ENCODE measurements around the gene RBM22.
A peak's percentile ranks its signal among the peaks of the same experiment; 100 is the strongest.

RBM22 gene

GRCh38 chr5:150672237-150672883, 28.5 kb downstream of the RBM22 start:
- peak; percentile 26 for DNase-seq

- peak; percentile 15 for DNase-seq
Measured at GRCh38 chr5:150671509-150672236, 29.2 kb downstream of the RBM22 start.

DNA sequence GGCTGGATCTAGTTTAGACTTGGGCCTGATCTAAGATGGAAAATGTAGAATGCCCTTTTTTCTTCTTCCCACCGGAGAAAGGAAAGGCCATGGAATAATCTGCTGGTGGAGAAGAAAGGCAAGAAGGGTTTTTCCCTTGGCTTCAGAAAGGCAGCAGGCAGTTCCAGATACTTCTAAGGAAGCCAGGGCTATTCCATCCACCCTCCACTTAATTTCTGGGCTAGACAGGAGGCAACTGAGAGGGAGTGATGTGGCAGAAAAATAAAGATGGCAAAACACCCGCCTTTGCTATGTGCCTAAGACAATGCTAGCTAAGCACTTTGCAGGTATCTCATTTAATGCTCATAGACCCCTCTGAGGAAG, 29.9 kb downstream of the RBM22 start:
- no peak for DNase-seq

DNA sequence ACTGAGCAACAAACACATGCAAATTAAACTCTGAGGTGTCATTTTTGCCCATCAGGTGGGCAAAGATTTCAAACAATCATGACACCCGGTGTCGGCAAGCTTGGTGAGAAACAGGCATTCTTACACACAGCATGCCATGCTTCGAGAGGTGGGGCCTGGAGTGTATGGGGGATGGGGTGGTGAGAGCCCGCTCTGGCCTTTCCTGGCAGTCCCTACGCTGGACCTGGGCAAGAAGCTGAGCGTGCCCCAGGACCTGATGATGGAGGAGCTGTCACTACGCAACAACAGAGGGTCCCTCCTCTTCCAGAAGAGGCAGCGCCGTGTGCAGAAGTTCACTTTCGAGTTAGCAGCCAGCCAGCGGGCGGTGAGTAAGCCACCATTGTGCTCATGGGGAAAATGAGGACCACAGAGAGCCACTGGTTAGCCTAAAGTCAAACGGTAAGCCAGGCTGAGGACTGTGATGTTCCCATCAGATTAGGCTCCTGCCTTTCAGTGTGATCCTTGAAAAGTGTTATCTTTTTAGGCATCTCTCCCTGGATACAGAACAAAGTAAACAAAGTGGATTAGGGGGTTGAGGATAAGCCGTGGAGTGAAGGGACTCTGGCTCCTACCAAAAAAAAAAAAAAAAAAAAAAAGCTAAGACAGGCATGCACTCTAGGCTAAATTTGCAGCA, 30.5 kb downstream of the RBM22 start:
- no peak for DNase-seq

DNA sequence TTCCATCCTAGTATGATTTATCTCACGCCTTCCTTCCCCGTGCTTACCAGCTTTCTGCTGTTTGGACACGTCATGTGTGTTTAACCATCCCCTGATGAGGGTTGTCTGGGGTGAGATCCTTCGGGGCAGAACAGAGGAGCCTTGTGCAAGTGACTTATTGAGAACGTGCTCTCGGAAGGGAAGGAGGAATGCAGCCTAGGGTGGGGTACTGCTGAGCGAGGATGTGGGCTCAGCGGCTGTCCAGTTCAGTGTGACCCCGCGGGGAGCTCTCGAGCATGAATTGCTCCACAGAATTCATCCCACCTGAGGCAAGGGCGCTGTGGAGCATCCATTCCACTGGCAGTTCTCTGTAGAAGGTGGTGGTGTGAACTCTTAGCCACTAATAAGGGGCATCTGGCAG, 35.8 kb downstream of the RBM22 start:
- no peak for DNase-seq

- DNase-seq, result no peak
Measured at GRCh38 chr5:150663936-150664335, 36.9 kb downstream of the RBM22 start.

- no peak for DNase-seq
Measured at GRCh38 chr5:150662731-150663516, 37.9 kb downstream of the RBM22 start.

- no peak for DNase-seq
Measured at GRCh38 chr5:150661821-150662596, 38.9 kb downstream of the RBM22 start.

DNA sequence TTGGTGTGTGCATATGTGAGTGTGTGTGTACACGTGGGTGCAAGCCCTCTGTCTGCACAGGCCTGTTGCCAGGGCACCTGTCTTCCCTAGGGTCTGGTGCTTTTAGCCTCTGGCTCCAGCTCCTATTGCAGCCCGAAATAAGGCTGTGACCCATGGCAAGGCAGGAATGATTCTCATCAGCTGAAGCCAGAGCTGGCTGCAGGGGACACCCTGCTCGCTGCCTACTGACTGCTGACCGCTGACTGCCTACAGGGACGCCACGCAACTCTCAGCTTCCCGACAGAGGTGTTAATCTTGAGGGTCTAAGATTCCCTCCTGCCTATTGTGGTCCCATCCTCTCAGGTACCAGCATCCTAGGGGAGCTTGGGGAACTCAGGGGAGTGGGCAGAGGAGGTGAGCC, 39.8 kb downstream of the RBM22 start, which contains the start of gene MYOZ3:
Gene MYOZ3, plus strand, starts transcription at position 166 of the 400 bp plus-strand sequence. CDS start 1,691 bp downstream, outside the sequence.
- no peak for DNase-seq

- no peak for DNase-seq
Measured at GRCh38 chr5:150660108-150660831, 40.6 kb downstream of the RBM22 start.

DNA sequence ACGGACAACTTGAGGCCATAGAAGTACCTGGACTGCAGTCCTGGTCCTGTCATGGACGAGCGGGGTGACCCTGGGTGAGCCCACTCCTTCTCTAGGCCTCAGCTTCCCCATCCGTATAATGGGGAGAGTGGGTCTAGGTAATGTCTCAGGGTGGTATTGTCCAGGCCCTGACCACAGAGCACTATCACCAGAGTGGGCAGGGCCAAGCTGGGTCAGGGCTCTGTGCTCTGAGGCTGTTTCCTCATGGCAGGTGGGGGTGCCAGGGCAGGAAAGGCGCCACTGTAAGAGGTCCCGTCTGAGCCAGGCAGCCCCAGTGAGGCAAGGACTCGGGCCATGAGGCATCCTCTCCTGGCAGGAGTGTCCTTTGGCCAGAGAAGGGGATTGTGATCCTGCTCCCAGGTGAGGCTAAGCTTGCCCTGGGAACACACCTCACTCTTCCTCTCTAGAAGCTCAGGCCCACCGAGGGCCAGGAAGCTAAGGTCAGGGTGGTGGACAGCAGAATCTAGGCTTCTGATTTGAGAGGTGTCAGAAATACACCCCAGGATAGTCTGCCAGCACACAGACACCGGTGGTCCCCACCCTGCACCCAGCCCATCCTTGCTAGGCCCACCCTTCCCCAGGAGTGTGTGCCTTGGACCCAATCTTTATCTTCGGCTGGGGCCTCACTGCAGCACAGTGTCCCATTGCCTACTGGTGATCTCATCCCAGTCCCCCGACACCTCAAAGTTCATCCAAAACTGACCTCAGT, 41.3 kb downstream of the RBM22 start:
- no peak for DNase-seq

DNA sequence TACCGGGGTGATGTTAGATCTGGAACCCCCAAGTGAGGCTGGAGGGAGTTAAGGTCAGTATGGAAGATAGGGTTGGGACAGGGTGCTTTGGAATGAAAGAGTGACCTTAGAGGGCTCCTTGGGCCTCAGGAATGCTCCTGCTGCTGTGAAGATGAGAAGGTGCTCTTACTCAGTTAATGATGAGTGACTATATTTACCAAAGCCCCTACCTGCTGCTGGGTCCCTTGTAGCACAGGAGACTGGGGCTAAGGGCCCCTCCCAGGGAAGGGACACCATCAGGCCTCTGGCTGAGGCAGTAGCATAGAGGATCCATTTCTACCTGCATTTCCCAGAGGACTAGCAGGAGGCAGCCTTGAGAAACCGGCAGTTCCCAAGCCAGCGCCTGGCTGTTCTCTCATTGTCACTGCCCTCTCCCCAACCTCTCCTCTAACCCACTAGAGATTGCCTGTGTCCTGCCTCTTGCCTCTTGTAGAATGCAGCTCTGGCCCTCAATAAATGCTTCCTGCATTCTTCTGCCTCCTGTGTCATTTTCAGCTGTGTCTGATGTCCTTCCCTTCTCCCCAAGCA, 42.1 kb downstream of the RBM22 start:
- DNase-seq, result no peak

DNA sequence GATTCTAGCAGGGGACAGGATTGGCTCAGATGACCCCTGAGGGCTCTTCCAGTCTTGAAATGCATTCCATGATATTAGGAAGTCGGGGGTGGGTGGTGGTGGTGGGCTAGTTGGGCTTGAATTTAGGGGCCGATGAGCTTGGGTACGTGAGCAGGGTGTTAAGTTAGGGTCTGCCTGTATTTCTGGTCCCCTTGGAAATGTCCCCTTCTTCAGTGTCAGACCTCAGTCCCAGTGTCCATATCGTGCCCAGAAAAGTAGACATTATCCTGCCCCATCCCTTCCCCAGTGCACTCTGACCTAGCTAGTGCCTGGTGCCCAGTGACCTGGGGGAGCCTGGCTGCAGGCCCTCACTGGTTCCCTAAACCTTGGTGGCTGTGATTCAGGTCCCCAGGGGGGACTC, 42.7 kb downstream of the RBM22 start:
- DNase-seq, result no peak

DNA sequence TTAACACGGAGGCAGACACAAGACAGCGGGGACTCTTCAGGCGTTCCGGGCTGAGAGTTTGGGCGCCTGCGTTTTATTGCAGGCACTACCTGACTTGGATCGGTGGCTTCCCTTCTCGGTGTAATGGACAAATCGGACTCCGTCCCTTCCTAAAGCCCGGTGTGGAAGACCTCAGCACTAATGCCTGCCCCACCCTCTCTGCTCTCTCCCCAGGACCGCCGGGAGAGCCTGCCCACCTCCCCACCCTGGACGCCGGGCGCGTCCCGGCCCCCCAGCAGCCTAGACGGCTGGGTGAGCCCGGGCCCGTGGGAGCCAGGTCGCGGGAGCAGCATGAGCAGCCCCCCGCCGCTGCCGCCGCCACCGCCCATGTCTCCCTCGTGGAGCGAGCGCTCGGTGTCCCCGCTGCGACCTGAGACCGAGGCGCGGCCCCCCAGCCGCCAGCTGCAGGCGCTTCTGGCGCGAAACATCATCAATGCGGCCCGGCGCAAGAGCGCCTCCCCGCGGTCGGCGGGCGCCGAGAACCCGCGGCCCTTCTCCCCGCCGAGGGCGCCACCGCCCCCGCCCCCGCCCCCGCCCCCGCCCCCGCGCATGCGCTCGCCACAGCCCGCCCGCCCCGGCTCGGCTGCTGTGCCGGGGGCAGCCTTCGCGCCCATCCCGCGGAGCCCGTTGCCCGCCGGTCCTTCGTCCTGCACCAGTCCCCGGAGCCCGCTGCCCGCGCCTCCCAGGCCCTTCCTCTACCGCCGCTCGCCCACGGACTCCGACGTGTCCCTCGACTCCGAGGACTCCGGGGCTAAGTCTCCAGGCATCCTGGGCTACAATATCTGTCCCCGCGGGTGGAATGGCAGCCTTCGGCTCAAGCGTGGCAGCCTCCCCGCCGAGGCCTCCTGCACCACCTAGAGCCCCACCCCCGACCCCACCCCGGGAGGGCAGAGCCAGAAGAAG, 44.4 kb downstream of the RBM22 start:
- peak; percentile 73 for DNase-seq

DNA sequence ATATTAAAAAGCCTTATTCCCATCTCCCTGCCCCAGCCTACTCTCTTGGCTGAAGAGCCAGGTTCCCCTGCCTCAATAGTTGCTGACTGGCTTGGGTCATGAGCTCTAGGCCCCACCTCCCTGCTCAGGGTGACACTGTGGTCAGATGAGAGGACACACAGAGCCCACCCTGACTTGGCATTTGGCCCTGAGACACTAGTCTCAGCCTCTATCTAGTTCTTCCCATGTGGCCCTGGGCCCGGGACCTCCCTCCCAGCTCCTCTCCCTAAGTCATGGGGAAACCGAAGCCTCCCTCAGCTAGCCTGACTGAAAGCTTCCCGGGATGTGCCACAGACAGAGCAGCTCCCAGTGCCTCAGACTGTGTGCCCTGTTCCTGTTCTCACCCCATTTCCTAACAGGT, 45.6 kb downstream of the RBM22 start:
- DNase-seq, result no peak

- DNase-seq, result no peak
Measured at GRCh38 chr5:150653762-150654556, 46.9 kb downstream of the RBM22 start.

- DNase-seq, result no peak
Measured at GRCh38 chr5:150653145-150653761, 47.6 kb downstream of the RBM22 start.

All from activated naive CD4-positive, alpha-beta T cell treated with Interleukin-2 at 50 U/mL for 16 hours (primary cell).